HG03432 (cell line): ENCODE measurements around the gene PPM1J.

Experiments
- ATAC-seq: cut with Tn5 transposase; IDR thresholded peaks from one replicate; pipeline ENCODE4 v1.9.1; 2021; ENCODE audit warnings: mild to moderate bottlenecking, moderate library complexity; ENCODE audit not compliant: unreplicated experiment

Gene PPM1J

GRCh38 chr1:112706505-112707220, 8.5 kb downstream of the PPM1J start, which contains the start of gene RHOC:
TSS of gene RHOC (minus strand) at chr1:112707127. CDS start at chr1:112703799, 3,328 bp downstream.
- ATAC-seq = peak; percentile 74

GRCh38 chr1:112704934-112705627, 10.1 kb downstream of the PPM1J start:
- ATAC-seq = peak; percentile 64

GRCh38 chr1:112704391-112704933, 10.7 kb downstream of the PPM1J start:
- ATAC-seq = no peak

GRCh38 chr1:112703706-112704105, 11.4 kb downstream of the PPM1J start:
- no peak for ATAC-seq

- ATAC-seq = no peak
Measured at GRCh38 chr1:112702420-112703261, 12.5 kb downstream of the PPM1J start.

GRCh38 chr1:112702067-112702395, 13.1 kb downstream of the PPM1J start:
- no peak for ATAC-seq

GRCh38 chr1:112701227-112702066, 13.7 kb downstream of the PPM1J start:
- no peak for ATAC-seq

GRCh38 chr1:112700290-112701226, 14.6 kb downstream of the PPM1J start:
- peak; percentile 49 for ATAC-seq

GRCh38 chr1:112699425-112700144, 15.5 kb downstream of the PPM1J start:
- no peak for ATAC-seq

GRCh38 chr1:112698366-112699310, 16.5 kb downstream of the PPM1J start:
- no peak for ATAC-seq

- ATAC-seq = no peak
Measured at GRCh38 chr1:112697781-112698201, 17.3 kb downstream of the PPM1J start.

GRCh38 chr1:112696578-112697314, 18.4 kb downstream of the PPM1J start:
- ATAC-seq = no peak

- ATAC-seq = no peak
Measured at GRCh38 chr1:112695276-112695675, 19.9 kb downstream of the PPM1J start.

- no peak for ATAC-seq
Measured at GRCh38 chr1:112694363-112694929, 20.7 kb downstream of the PPM1J start.

- no peak for ATAC-seq
Measured at GRCh38 chr1:112693821-112694220, 21.3 kb downstream of the PPM1J start.

- ATAC-seq = no peak
Measured at GRCh38 chr1:112692681-112693080, 22.5 kb downstream of the PPM1J start.
